GM12865 (cell line): ENCODE measurements around the gene GATA6.

Experiments used
- DNase-seq: peaks from one replicate; pipeline ENCODE4 v3.0.0; 2010; ENCODE audit warnings: low read depth
- H3K4me3 ChIP-seq: 2 replicates; pipeline ENCODE4 v1.5.1; 2011; ENCODE audit warnings: mild to moderate bottlenecking, low read depth, low read length, control low read depth
- CTCF ChIP-seq: IDR thresholded peaks from 2 replicates; pipeline ENCODE4 v1.5.1; 2011; ENCODE audit warnings: low read length, control low read depth, low read depth, inconsistent platforms; ENCODE audit not compliant: insufficient read depth; ENCODE audit errors: missing control alignments

GATA6 gene

GRCh38 chr18:22241921-22242361 lies 72.6 kb downstream of the GATA6 start:
- no peak overlapping the region for H3K4me3 ChIP-seq
- no peak for TF ChIP-seq CTCF
- DNase-seq = no peak

- TF ChIP-seq CTCF = no peak
- no peak for DNase-seq
- no peak overlapping the region for H3K4me3 ChIP-seq
Observed at GRCh38 chr18:22243513-22243912, 74.1 kb downstream of the GATA6 start.

- H3K4me3 ChIP-seq = no peak overlapping the region
- TF ChIP-seq CTCF = no peak
Observed at GRCh38 chr18:22250026-22250425, 80.6 kb downstream of the GATA6 start.

GRCh38 chr18:22250591-22250996 lies 81.2 kb downstream of the GATA6 start:
- DNase-seq = no peak
- TF ChIP-seq CTCF = no peak
- no peak overlapping the region for H3K4me3 ChIP-seq

More at GRCh38 chr18:22250026-22250425, 80.6 kb downstream of the GATA6 start:
- DNase-seq = no peak
